GM23338 (cell line): Measurements from ENCODE around the gene THOC2. TPM values are rescaled to one million over a fixed set of nuclear protein-coding genes. Genes with fewer than 3 reads are reported as not detected.

ENCODE experiments used
- ATAC-seq: fragments of 200-7000 bp; cut with Tn5 transposase; 3 replicates; pipeline ENCODE4 v1.9.1; 2020
- DNase-seq: peaks from one replicate; pipeline ENCODE4 v3.0.0-alpha.2; 2015; ENCODE audit warnings: low spot score
- H2AFZ ChIP-seq: fragments of 200-600 bp; sonication (generic); 2 replicates; pipeline ENCODE4 v1.8.0; 2016; ENCODE audit warnings: antibody characterized with exemption, mild to moderate bottlenecking, moderate library complexity
- H3F3A ChIP-seq: fragments of 200-600 bp; sonication (generic); replicated peaks from 2 replicates; pipeline ENCODE4 v1.8.0; 2017; ENCODE audit warnings: antibody characterized with exemption, mixed run types, low read depth
- H3K27ac ChIP-seq: fragments of 200-600 bp; sonication (generic); 2 replicates; pipeline ENCODE4 v1.6.1; 2016; ENCODE audit warnings: low read depth
- H3K27me3 ChIP-seq: fragments of 200-600 bp; sonication (generic); 2 replicates; pipeline ENCODE4 v1.8.0; 2016; ENCODE audit warnings: mild to moderate bottlenecking, mixed run types, moderate library complexity; ENCODE audit not compliant: insufficient read depth
- H3K36me3 ChIP-seq: fragments of 200-600 bp; sonication (generic); 2 replicates; pipeline ENCODE4 v1.8.0; 2016; ENCODE audit warnings: mild to moderate bottlenecking; ENCODE audit not compliant: insufficient read depth
- H3K4me1 ChIP-seq: fragments of 200-600 bp; sonication (generic); 2 replicates; pipeline ENCODE4 v1.8.0; 2016; ENCODE audit warnings: mild to moderate bottlenecking, moderate library complexity; ENCODE audit not compliant: insufficient read depth
- H3K4me2 ChIP-seq: fragments of 200-600 bp; sonication (generic); 2 replicates; pipeline ENCODE4 v1.7.1; 2017; ENCODE audit warnings: mixed run types
- H3K4me3 ChIP-seq: fragments of 200-600 bp; sonication (generic); 2 replicates; pipeline ENCODE4 v1.6.1; 2016; ENCODE audit warnings: mixed run types
- H3K79me2 ChIP-seq: fragments of 200-600 bp; sonication (generic); replicated peaks from 2 replicates; pipeline ENCODE4 v1.8.0; 2017; ENCODE audit warnings: mild to moderate bottlenecking; ENCODE audit not compliant: insufficient read depth
- H3K9me2 ChIP-seq: fragments of 200-600 bp; sonication (generic); 2 replicates; pipeline ENCODE4 v1.8.0; 2017; ENCODE audit not compliant: insufficient read depth
- H4K20me1 ChIP-seq: fragments of 200-600 bp; sonication (generic); replicated peaks from 2 replicates; pipeline ENCODE4 v1.8.0; 2017; ENCODE audit warnings: mild to moderate bottlenecking; ENCODE audit not compliant: insufficient read depth
- H3K27ac Mint-ChIP-seq: 2 replicates; pipeline ENCODE4 v1.8.0; 2020; ENCODE audit warnings: inconsistent platforms, mild to moderate bottlenecking, moderate library complexity, mixed read lengths
- H3K27me3 Mint-ChIP-seq: 3 replicates; pipeline ENCODE4 v1.8.0; 2022; ENCODE audit warnings: low read depth, mild to moderate bottlenecking, moderate library complexity, mixed read lengths, inconsistent platforms; ENCODE audit not compliant: insufficient read depth, poor library complexity
- H3K36me3 Mint-ChIP-seq: 3 replicates; pipeline ENCODE4 v1.8.0; 2021; ENCODE audit warnings: low read depth, mild to moderate bottlenecking, inconsistent platforms, moderate library complexity, mixed read lengths
- H3K4me1 Mint-ChIP-seq: 3 replicates; pipeline ENCODE4 v1.8.0; 2020; ENCODE audit warnings: mild to moderate bottlenecking, inconsistent platforms, mixed read lengths
- H3K4me3 Mint-ChIP-seq: 3 replicates; pipeline ENCODE4 v1.8.0; 2021; ENCODE audit warnings: moderate library complexity, mild to moderate bottlenecking, inconsistent platforms, mixed read lengths
- H3K9me3 Mint-ChIP-seq: 3 replicates; pipeline ENCODE4 v1.8.0; 2020; ENCODE audit warnings: moderate library complexity, mild to moderate bottlenecking, inconsistent platforms, mixed read lengths
- CREB1 ChIP-seq: fragments of 250-450 bp; sonication (Bioruptor Pico); IDR thresholded peaks from 2 replicates; pipeline ENCODE4 v1.5.0; 2020; ENCODE audit warnings: low read depth, mild to moderate bottlenecking, moderate library complexity
- ETS1 ChIP-seq: IDR thresholded peaks from 2 replicates; pipeline ENCODE4 v1.6.1; 2016; ENCODE audit warnings: antibody characterized with exemption
- EZH2 ChIP-seq: fragments of 200-600 bp; sonication (generic); IDR thresholded peaks from one replicate; pipeline ENCODE4 v1.8.0; 2017; ENCODE audit warnings: antibody characterized with exemption, mild to moderate bottlenecking, low read depth; ENCODE audit not compliant: unreplicated experiment
- EZH2phosphoT487 ChIP-seq: fragments of 200-600 bp; sonication (generic); IDR thresholded peaks from one replicate; pipeline ENCODE4 v1.8.1; 2018; ENCODE audit warnings: antibody characterized with exemption; ENCODE audit not compliant: unreplicated experiment
- JUNB ChIP-seq: IDR thresholded peaks from one replicate; pipeline ENCODE4 v1.6.1; 2016; ENCODE audit warnings: antibody characterized with exemption; ENCODE audit not compliant: unreplicated experiment
- REST ChIP-seq: IDR thresholded peaks from one replicate; pipeline ENCODE4 v1.6.1; 2018; ENCODE audit warnings: antibody characterized with exemption; ENCODE audit not compliant: unreplicated experiment
- STAT1 ChIP-seq: IDR thresholded peaks from one replicate; pipeline ENCODE4 v1.6.1; 2016; ENCODE audit warnings: antibody characterized with exemption; ENCODE audit not compliant: unreplicated experiment
- ZNF114 ChIP-seq: fragments of 250-450 bp; sonication (Bioruptor Pico); IDR thresholded peaks from 2 replicates; pipeline ENCODE4 v1.5.0; 2020; ENCODE audit warnings: mild to moderate bottlenecking, moderate library complexity
- ZNF331 ChIP-seq: fragments of 250-450 bp; sonication (Bioruptor Pico); IDR thresholded peaks from 2 replicates; pipeline ENCODE4 v1.5.0; 2020; ENCODE audit warnings: low read depth, mild to moderate bottlenecking, moderate library complexity
- ZNF462 ChIP-seq: fragments of 250-450 bp; sonication (Bioruptor Pico); IDR thresholded peaks from 2 replicates; pipeline ENCODE4 v1.5.0; 2020; ENCODE audit warnings: mild to moderate bottlenecking, moderate library complexity
- polyA plus RNA-seq: library from polyadenylated mRNA; unstranded; fragments of >200 nt; fragmentation: Nextera tagmentation; extraction: Ambion mirVana; gene quantifications from 2 replicates; pipeline ENCODE4 v1.2.1, GENCODE V29; 2016
- total RNA-seq: library from RNA; depleted of rRNA; stranded (reverse); fragments of >200 nt; shearing (Covaris generic); gene quantifications from 2 replicates; pipeline ENCODE4 v1.2.3, GENCODE V29; 2014
- TF ChIP-seq, protein P1 (sequence below), 2 experiments: fragments of 200-600 bp in 1 of 2; sonication (generic) in 1 of 2; conservative IDR thresholded peaks; 2 replicates each; pipeline versions ENCODE4 v1.5.1 to v1.6.1; 2016 to 2017; ENCODE audit warnings: antibody characterized with exemption in 2 of 2, low read depth in 2 of 2, mild to moderate bottlenecking in 2 of 2, moderate library complexity in 1 of 2

THOC2 gene
- total and polyA plus RNA-seq, 2 experiments from 2014 or later = 86.6 to 138 TPM

DNA sequence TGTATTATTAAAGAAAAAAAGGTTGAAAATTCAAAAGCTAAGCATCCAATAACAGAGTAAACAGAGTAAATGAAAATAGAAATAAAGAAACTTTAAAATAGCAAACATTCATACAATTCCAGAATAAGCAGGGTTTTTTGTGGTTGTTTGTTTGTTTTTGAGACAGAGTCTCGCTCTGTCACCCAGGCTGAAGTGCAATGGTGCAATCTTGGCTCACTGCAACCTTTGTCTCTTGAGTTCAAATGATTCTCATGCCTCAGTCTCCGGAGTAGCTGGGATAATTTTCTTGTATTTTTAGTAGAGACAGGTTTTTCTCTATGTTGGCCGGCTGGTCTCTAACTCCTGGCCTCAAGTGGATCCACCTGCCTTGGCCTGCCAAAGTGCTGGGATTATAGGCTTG, 6.6 kb upstream of the THOC2 start (continued):
- TF ChIP-seq, protein P1, sequence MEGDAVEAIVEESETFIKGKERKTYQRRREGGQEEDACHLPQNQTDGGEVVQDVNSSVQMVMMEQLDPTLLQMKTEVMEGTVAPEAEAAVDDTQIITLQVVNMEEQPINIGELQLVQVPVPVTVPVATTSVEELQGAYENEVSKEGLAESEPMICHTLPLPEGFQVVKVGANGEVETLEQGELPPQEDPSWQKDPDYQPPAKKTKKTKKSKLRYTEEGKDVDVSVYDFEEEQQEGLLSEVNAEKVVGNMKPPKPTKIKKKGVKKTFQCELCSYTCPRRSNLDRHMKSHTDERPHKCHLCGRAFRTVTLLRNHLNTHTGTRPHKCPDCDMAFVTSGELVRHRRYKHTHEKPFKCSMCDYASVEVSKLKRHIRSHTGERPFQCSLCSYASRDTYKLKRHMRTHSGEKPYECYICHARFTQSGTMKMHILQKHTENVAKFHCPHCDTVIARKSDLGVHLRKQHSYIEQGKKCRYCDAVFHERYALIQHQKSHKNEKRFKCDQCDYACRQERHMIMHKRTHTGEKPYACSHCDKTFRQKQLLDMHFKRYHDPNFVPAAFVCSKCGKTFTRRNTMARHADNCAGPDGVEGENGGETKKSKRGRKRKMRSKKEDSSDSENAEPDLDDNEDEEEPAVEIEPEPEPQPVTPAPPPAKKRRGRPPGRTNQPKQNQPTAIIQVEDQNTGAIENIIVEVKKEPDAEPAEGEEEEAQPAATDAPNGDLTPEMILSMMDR (conservative IDR thresholded peaks at IDR 0.05; ENCODE audit: low read depth in 2 of 2) = no peak
- no peak for TF ChIP-seq ETS1
- no peak for TF ChIP-seq STAT1
- no peak for TF ChIP-seq EZH2
- TF ChIP-seq JUNB = no peak
- TF ChIP-seq ZNF114 = no peak
- TF ChIP-seq CREB1 = no peak

DNA sequence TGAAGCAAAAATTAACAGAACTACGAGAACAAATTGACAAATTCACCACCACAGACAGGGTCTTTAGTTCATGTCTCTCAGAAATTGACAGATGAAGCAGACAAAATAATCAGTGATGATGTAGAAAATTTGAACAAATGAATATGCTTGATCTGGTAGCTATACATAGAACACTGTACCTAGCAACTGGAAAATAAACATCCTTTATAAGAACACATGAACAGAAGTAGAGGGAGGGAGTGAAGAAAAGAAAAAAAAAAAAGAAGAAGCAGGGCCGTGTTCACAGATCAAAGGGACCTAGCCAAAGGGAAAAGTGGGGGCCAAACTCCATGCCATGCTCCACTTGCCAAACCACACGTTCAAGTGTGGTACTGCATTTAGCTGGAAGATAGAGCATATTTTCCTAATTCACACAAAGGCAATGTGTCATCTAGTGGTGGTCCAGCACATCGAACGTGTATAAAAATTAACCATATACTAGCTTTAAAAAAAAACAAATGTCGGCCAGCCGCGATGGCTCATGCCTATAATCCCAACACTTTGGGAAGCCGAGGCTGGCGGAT, 5.6 kb upstream of the THOC2 start:
- no peak for ATAC-seq
- H3K27me3 Mint-ChIP-seq = no peaks in the 10 kb centered on the region
- H3K9me2 ChIP-seq = no peaks in the 10 kb centered on the region
- TF ChIP-seq ETS1 = no peak
- no peak for TF ChIP-seq REST
- TF ChIP-seq ZNF331 (CRISPR knock-in tag) = no peak
- no peak for TF ChIP-seq STAT1
- no peak for TF ChIP-seq JUNB
- TF ChIP-seq ZNF462 (CRISPR knock-in tag) = no peak
- no peak for TF ChIP-seq ZNF114
- TF ChIP-seq EZH2phosphoT487 = no peak

More for the DNA sequence above, 5.6 kb upstream of the THOC2 start:
- no peaks in the 10 kb centered on the region for H3K4me1 Mint-ChIP-seq
- Histone ChIP-seq H3K4me2 (no peak overlapping the region), H3K36me3 (no peaks in the 10 kb centered on the region), H3K79me2 (no peaks in the 10 kb centered on the region), H4K20me1 (no peaks in the 10 kb centered on the region), H3K4me3 (no peak overlapping the region), H3F3A (no peaks in the 10 kb centered on the region), H2AFZ (no peak overlapping the region), H3K4me1 (no peaks in the 10 kb centered on the region), H3K27ac (no peak overlapping the region), H3K27me3 (no peaks in the 10 kb centered on the region)
- DNase-seq = no peak
- H3K36me3 Mint-ChIP-seq = no peaks in the 10 kb centered on the region
- peaks cover 9% of the 10 kb centered on the region; the same call in 2 of the 3 replicates for H3K9me3 Mint-ChIP-seq
- H3K4me3 Mint-ChIP-seq = no peak overlapping the region
- H3K27ac Mint-ChIP-seq = no peak overlapping the region
